ENCODE measurements around the gene ARHGAP24.
"Not testable (repeated sequence)": the region's sequence is repeated elsewhere in the genome, so short reads cannot be mapped to it uniquely, and the experiment has no call there.

ARHGAP24 gene

GRCh38 chr4:85818700-85819099, 343.8 kb downstream of the ARHGAP24 start:
- DNase-seq (ENCODE audit: low read depth) = no peak

GRCh38 chr4:85820101-85820500, 345.2 kb downstream of the ARHGAP24 start:
- DNase-seq (ENCODE audit: low read depth) = not testable (repeated sequence)

- no peak for DNase-seq (ENCODE audit: low read depth)
Observed at GRCh38 chr4:85821688-85822455, 346.9 kb downstream of the ARHGAP24 start.

- no peak for DNase-seq (ENCODE audit: low read depth)
Observed at GRCh38 chr4:85823295-85823694, 348.3 kb downstream of the ARHGAP24 start.

- DNase-seq (ENCODE audit: low read depth) = no peak
Observed at GRCh38 chr4:85824166-85824945, 349.4 kb downstream of the ARHGAP24 start.

GRCh38 chr4:85826060-85826678, 351.2 kb downstream of the ARHGAP24 start:
- no peak for DNase-seq (ENCODE audit: low read depth)

GRCh38 chr4:85828027-85828890, 353.3 kb downstream of the ARHGAP24 start:
- DNase-seq (ENCODE audit: low read depth) = no peak

GRCh38 chr4:85829276-85830051, 354.5 kb downstream of the ARHGAP24 start:
- no peak for DNase-seq (ENCODE audit: low read depth)

GRCh38 chr4:85831647-85832046, 356.7 kb downstream of the ARHGAP24 start:
- no peak for DNase-seq (ENCODE audit: low read depth)

- DNase-seq (ENCODE audit: low read depth) = no peak
Observed at GRCh38 chr4:85833302-85833701, 358.4 kb downstream of the ARHGAP24 start.

- DNase-seq (ENCODE audit: low read depth) = no peak
Observed at GRCh38 chr4:85834934-85835333, 360.0 kb downstream of the ARHGAP24 start.

GRCh38 chr4:85836588-85837438, 361.9 kb downstream of the ARHGAP24 start:
- DNase-seq (ENCODE audit: low read depth) = no peak

GRCh38 chr4:85837439-85837733, 362.4 kb downstream of the ARHGAP24 start:
- DNase-seq (ENCODE audit: low read depth) = no peak

- DNase-seq (ENCODE audit: low read depth) = not testable (repeated sequence)
Observed at GRCh38 chr4:85839981-85840451, 365.1 kb downstream of the ARHGAP24 start.

GRCh38 chr4:85842540-85842939, 367.6 kb downstream of the ARHGAP24 start:
- no peak for DNase-seq (ENCODE audit: low read depth)

- not testable (repeated sequence) for DNase-seq (ENCODE audit: low read depth)
Observed at GRCh38 chr4:85853740-85854139, 378.8 kb downstream of the ARHGAP24 start.

- no peak for DNase-seq (ENCODE audit: low read depth)
Observed at GRCh38 chr4:85854546-85854945, 379.6 kb downstream of the ARHGAP24 start.

GRCh38 chr4:85860066-85860740, 385.3 kb downstream of the ARHGAP24 start:
- DNase-seq (ENCODE audit: low read depth) = no peak

GRCh38 chr4:85861064-85861765, 386.3 kb downstream of the ARHGAP24 start:
- no peak for DNase-seq (ENCODE audit: low read depth)

Data from activated T-helper 9 cell treated with anti-CD3 and anti-CD28 coated beads, Interleukin-2, amount 50 U/mL, for 16 hours (primary cell).